Mesenchymal stem cell (in vitro differentiated cells and primary cell): Measurements from ENCODE around the gene ZNF280B.
"Not testable (repeated sequence)": the region's sequence is repeated elsewhere in the genome, so short reads cannot be mapped to it uniquely, and the experiment has no call there.

Source experiments
- DNase-seq: peaks from one replicate; pipeline ENCODE4 v3.0.0-alpha.2; 2013
- H2AFZ ChIP-seq: one replicate; pipeline ENCODE4 v1.6.1; 2013; ENCODE audit warnings: low read depth, mild to moderate bottlenecking, control low read depth, inconsistent platforms, low read length, moderate library complexity
- H2AK5ac ChIP-seq: 2 replicates; pipeline ENCODE4 v1.6.1; 2013; ENCODE audit warnings: low read length, moderate library complexity, mild to moderate bottlenecking, inconsistent platforms; ENCODE audit not compliant: severe bottlenecking
- H2BK120ac ChIP-seq: one replicate; pipeline ENCODE4 v1.6.1; 2013; ENCODE audit warnings: low read depth, mild to moderate bottlenecking, inconsistent platforms, low read length, moderate library complexity
- H2BK12ac ChIP-seq, 2 experiments: one replicate each; pipeline ENCODE4 v1.6.1; 2013; ENCODE audit warnings: inconsistent platforms in 2 of 2, low read length in 2 of 2, mild to moderate bottlenecking in 2 of 2, moderate library complexity in 2 of 2, control low read depth in 1 of 2
- H2BK15ac ChIP-seq: one replicate; pipeline ENCODE4 v1.6.1; 2013; ENCODE audit warnings: mild to moderate bottlenecking, low read depth, inconsistent platforms; ENCODE audit not compliant: poor library complexity, severe bottlenecking
- H2BK5ac ChIP-seq: 2 replicates; pipeline ENCODE4 v1.6.1; 2013; ENCODE audit warnings: low read depth, mild to moderate bottlenecking, low read length, control low read depth, inconsistent platforms; ENCODE audit not compliant: poor library complexity, severe bottlenecking
- H3K14ac ChIP-seq, 2 experiments: one replicate each; pipeline ENCODE4 v1.6.1; 2013; ENCODE audit warnings: inconsistent platforms in 2 of 2, low read length in 2 of 2, control low read depth in 1 of 2, mild to moderate bottlenecking in 1 of 2, moderate library complexity in 1 of 2
- H3K18ac ChIP-seq, 2 experiments: one replicate each; pipeline ENCODE4 v1.6.1; 2013; ENCODE audit warnings: inconsistent platforms in 2 of 2, low read length in 2 of 2, control low read depth in 1 of 2, low read depth in 1 of 2, mild to moderate bottlenecking in 1 of 2
- H3K23ac ChIP-seq, 2 experiments: one replicate each; pipeline ENCODE4 v1.6.1; 2013; ENCODE audit warnings: inconsistent platforms in 2 of 2, low read length in 2 of 2, mild to moderate bottlenecking in 2 of 2, moderate library complexity in 2 of 2, control low read depth in 1 of 2
- H3K27ac ChIP-seq: 2 replicates; pipeline ENCODE4 v1.5.1; 2013; ENCODE audit warnings: mild to moderate bottlenecking, moderate library complexity, low read length, control low read depth, inconsistent platforms; ENCODE audit not compliant: poor library complexity, severe bottlenecking
- H3K27me3 ChIP-seq, 2 experiments: 2 replicates each; pipeline versions ENCODE4 v1.6.1 to v1.7.0; 2013; ENCODE audit warnings: low read length in 2 of 2, mild to moderate bottlenecking in 2 of 2, moderate library complexity in 2 of 2, control low read depth in 1 of 2, inconsistent platforms in 1 of 2; ENCODE audit not compliant: control insufficient read depth in 1 of 2, insufficient read depth in 1 of 2
- H3K36me3 ChIP-seq, 2 experiments: 2 replicates each; pipeline versions ENCODE4 v1.6.1 to v1.7.0; 2013; ENCODE audit warnings: low read length in 2 of 2, control low read depth in 1 of 2, inconsistent platforms in 1 of 2, low read depth in 1 of 2, mild to moderate bottlenecking in 1 of 2; ENCODE audit not compliant: insufficient read depth in 2 of 2, control insufficient read depth in 1 of 2
- H3K4ac ChIP-seq, 2 experiments: one replicate each; pipeline ENCODE4 v1.6.1; 2013; ENCODE audit warnings: inconsistent platforms in 2 of 2, low read length in 2 of 2, mild to moderate bottlenecking in 2 of 2, moderate library complexity in 2 of 2, control low read depth in 1 of 2, low read depth in 1 of 2
- H3K4me1 ChIP-seq: 2 replicates; pipeline ENCODE4 v1.6.1; 2013; ENCODE audit warnings: low read depth, low read length, control low read depth; ENCODE audit not compliant: control insufficient read depth, insufficient read depth
- H3K4me2 ChIP-seq: 2 replicates; pipeline ENCODE4 v1.6.1; 2013; ENCODE audit warnings: low read length, mild to moderate bottlenecking, inconsistent platforms; ENCODE audit not compliant: poor library complexity, severe bottlenecking
- H3K4me3 ChIP-seq, 2 experiments: 2 replicates each; pipeline versions ENCODE4 v1.5.1 to v1.7.0; 2013; ENCODE audit warnings: low read length in 2 of 2, mild to moderate bottlenecking in 2 of 2, control low read depth in 1 of 2, low read depth in 1 of 2; ENCODE audit not compliant: insufficient read depth in 1 of 2
- H3K79me1 ChIP-seq: replicated peaks from 2 replicates; pipeline ENCODE4 v1.6.1; 2013; ENCODE audit warnings: mild to moderate bottlenecking, control low read depth, low read length, inconsistent platforms; ENCODE audit not compliant: poor library complexity, severe bottlenecking
- H3K9ac ChIP-seq: 2 replicates; pipeline ENCODE4 v1.7.0; 2013; ENCODE audit warnings: mild to moderate bottlenecking, low read length, moderate library complexity
- H3K9me3 ChIP-seq: 2 replicates; pipeline ENCODE4 v1.7.0; 2013; ENCODE audit warnings: mild to moderate bottlenecking, low read length; ENCODE audit not compliant: control insufficient read depth
- H4K8ac ChIP-seq: one replicate; pipeline ENCODE4 v1.6.1; 2013; ENCODE audit warnings: inconsistent platforms, mild to moderate bottlenecking, low read length, moderate library complexity
- H4K91ac ChIP-seq: one replicate; pipeline ENCODE4 v1.6.1; 2013; ENCODE audit warnings: mild to moderate bottlenecking, low read length, inconsistent platforms
- WGBS: methylation state at CpG from one replicate; pipeline ENCODE4 v1.1.7; 2013; ENCODE audit warnings: mixed read lengths; 5-methylcytosine and 5-hydroxymethylcytosine counted together

The ZNF280B gene

GRCh38 chr22:22479116-22479515 is 29.4 kb downstream of the ZNF280B start:
- no peak overlapping the region for H3K18ac ChIP-seq
- H2AFZ ChIP-seq, result no peak overlapping the region
- no peak overlapping the region for H2BK12ac ChIP-seq
- no peak overlapping the region for H3K14ac ChIP-seq
- no peak overlapping the region for H3K23ac ChIP-seq
- H2AK5ac ChIP-seq, result no peak overlapping the region
- 90% methylated on average over 2 of the region's 2 CpGs for WGBS
- no peak overlapping the region for H3K4me3 ChIP-seq
- DNase-seq, result no peak
- no peak overlapping the region for H4K8ac ChIP-seq
- no peak overlapping the region for H2BK120ac ChIP-seq
- H2BK5ac ChIP-seq, result no peak overlapping the region
- no peaks in the 10 kb centered on the region for H3K79me1 ChIP-seq
- H3K9ac ChIP-seq, result no peak overlapping the region
- H3K9me3 ChIP-seq, result no peaks in the 10 kb centered on the region
- no peak overlapping the region for H2BK15ac ChIP-seq
- H3K27ac ChIP-seq, result no peak overlapping the region
- H3K36me3 ChIP-seq, result no peaks in the 10 kb centered on the region
- H3K4ac ChIP-seq, result no peak overlapping the region
- H3K4me2 ChIP-seq, result no peak overlapping the region
- H3K27me3 ChIP-seq, result peaks cover 0 to 10% of the 10 kb centered on the region in 2 experiments
- no peaks in the 10 kb centered on the region for H3K4me1 ChIP-seq
- H4K91ac ChIP-seq, result no peak overlapping the region

DNA sequence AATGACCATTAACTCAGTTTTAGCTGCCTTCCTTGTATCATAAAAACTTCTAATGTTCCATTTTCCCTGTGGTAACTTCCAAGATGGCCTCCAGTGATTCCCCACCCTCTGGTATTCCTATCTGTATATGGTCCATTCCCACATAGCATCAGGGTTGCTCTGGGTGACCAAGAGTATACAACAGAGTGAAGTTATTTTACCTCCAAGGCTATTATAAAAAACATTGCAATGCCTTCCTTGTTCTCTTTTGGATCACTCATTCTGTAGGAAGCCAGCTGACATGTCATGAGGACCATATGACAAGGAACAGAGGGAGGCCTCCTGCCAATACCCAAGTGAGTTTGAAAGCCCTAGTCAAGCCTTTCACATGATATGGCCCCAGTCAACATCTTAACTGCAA is 30.1 kb downstream of the ZNF280B start:
- no peak overlapping the region for H2BK15ac ChIP-seq

GRCh38 chr22:22474733-22475132 is 33.8 kb downstream of the ZNF280B start:
- peaks cover 0 to 16% of the 10 kb centered on the region in 2 experiments for H3K27me3 ChIP-seq
- no peak overlapping the region for H3K23ac ChIP-seq
- no peak overlapping the region for H2AFZ ChIP-seq
- no peak overlapping the region for H2BK120ac ChIP-seq
- H4K8ac ChIP-seq, result no peak overlapping the region
- no peak overlapping the region for H3K4ac ChIP-seq
- H3K14ac ChIP-seq, result no peak overlapping the region
- H2BK5ac ChIP-seq, result no peak overlapping the region
- H3K79me1 ChIP-seq, result no peaks in the 10 kb centered on the region
- peaks cover 3% of the 10 kb centered on the region for H3K9me3 ChIP-seq
- no peaks in the 10 kb centered on the region for H3K36me3 ChIP-seq
- DNase-seq, result no peak
- H3K4me3 ChIP-seq, result no peak overlapping the region
- no peak overlapping the region for H3K27ac ChIP-seq
- H2AK5ac ChIP-seq, result no peak overlapping the region
- no peak overlapping the region for H2BK12ac ChIP-seq
- no peak overlapping the region for H3K18ac ChIP-seq
- no peak overlapping the region for H3K4me2 ChIP-seq
- 46% methylated on average over 1 of the region's 2 CpGs for WGBS
- H4K91ac ChIP-seq, result no peak overlapping the region
- no peak overlapping the region for H3K9ac ChIP-seq
- H3K4me1 ChIP-seq, result no peaks in the 10 kb centered on the region
- H2BK15ac ChIP-seq, result no peak overlapping the region

More for the DNA sequence above, 30.1 kb downstream of the ZNF280B start:
- H2BK12ac ChIP-seq, result no peak overlapping the region
- H3K27ac ChIP-seq, result no peak overlapping the region
- no peaks in the 10 kb centered on the region for H3K9me3 ChIP-seq
- H4K91ac ChIP-seq, result no peak overlapping the region
- no peak overlapping the region for H2AFZ ChIP-seq
- H4K8ac ChIP-seq, result no peak overlapping the region
- H3K4ac ChIP-seq, result no peak overlapping the region
- no peak overlapping the region for H3K4me2 ChIP-seq
- H2BK5ac ChIP-seq, result no peak overlapping the region
- no peaks in the 10 kb centered on the region for H3K4me1 ChIP-seq
- H2AK5ac ChIP-seq, result no peak overlapping the region
- H3K27me3 ChIP-seq, result peaks cover 0 to 14% of the 10 kb centered on the region in 2 experiments
- no peak overlapping the region for H3K9ac ChIP-seq
- no peaks in the 10 kb centered on the region for H3K79me1 ChIP-seq
- H3K36me3 ChIP-seq, result no peaks in the 10 kb centered on the region
- no peak for DNase-seq
- no peak overlapping the region for H3K18ac ChIP-seq
- no peak overlapping the region for H3K23ac ChIP-seq
- H3K4me3 ChIP-seq, result no peak overlapping the region
- no peak overlapping the region for H3K14ac ChIP-seq
- no peak overlapping the region for H2BK120ac ChIP-seq

DNA sequence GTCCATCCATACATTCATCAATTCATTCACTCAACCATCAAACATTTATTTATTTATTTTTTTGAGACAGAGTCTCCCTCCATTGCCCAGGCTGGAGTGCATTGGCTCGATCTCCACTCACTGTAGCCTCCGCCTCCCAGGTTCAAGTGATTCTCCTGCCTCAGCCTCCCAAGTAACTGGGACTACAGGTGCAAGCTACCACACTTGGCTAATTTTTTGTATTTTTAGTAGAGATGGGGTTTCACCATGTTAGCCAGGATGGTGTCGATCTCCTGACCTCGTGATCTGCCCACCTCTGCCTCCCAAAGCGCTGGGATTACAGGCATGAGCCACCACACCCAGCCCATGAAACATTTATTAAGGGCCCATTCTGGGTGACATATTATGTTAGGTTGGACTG is 37.4 kb downstream of the ZNF280B start:
- not testable (repeated sequence) for H3K4me2 ChIP-seq, DNase-seq
- WGBS, result 56% methylated on average over 5 of the region's 5 CpGs

More for the DNA sequence above, 37.4 kb downstream of the ZNF280B start:
- not testable (repeated sequence) for H4K91ac ChIP-seq, H3K18ac ChIP-seq, H2BK120ac ChIP-seq, H2BK15ac ChIP-seq, H2AFZ ChIP-seq, H3K4me1 ChIP-seq, H3K27ac ChIP-seq, H3K4me3 ChIP-seq, H3K14ac ChIP-seq, H3K9ac ChIP-seq, H2BK12ac ChIP-seq, H2BK5ac ChIP-seq, H3K79me1 ChIP-seq, H2AK5ac ChIP-seq, H3K36me3 ChIP-seq, H3K4ac ChIP-seq, H3K23ac ChIP-seq, H4K8ac ChIP-seq
- Histone ChIP-seq H3K9me3 (peaks cover 10% of the 10 kb centered on the region), H3K27me3 (peaks cover 0 to 22% of the 10 kb centered on the region in 2 experiments)
